H9 (cell line): ENCODE data around the gene VTI1B. TPM values are rescaled to one million over a fixed set of nuclear protein-coding genes. Genes with fewer than 3 reads are reported as not detected.

ENCODE experiments used
- DNase-seq: peaks from one replicate; pipeline ENCODE4 v3.0.0-alpha.2; 2017
- H2AFZ ChIP-seq: one replicate; pipeline ENCODE4 v1.6.1; 2013; ENCODE audit warnings: mild to moderate bottlenecking, low read length, control low read depth, moderate library complexity
- H2AK5ac ChIP-seq: 2 replicates; pipeline ENCODE4 v1.6.1; 2013; ENCODE audit warnings: low read length, control low read depth, mixed read lengths; ENCODE audit not compliant: insufficient read length
- H2BK120ac ChIP-seq: one replicate; pipeline ENCODE4 v1.6.1; 2013; ENCODE audit warnings: low read depth, mild to moderate bottlenecking, low read length, control low read depth, inconsistent platforms; ENCODE audit not compliant: poor library complexity, severe bottlenecking
- H2BK12ac ChIP-seq: 2 replicates; pipeline ENCODE4 v1.6.1; 2013; ENCODE audit warnings: low read length, control low read depth, mixed read lengths, low read depth; ENCODE audit not compliant: insufficient read length
- H2BK15ac ChIP-seq: 2 replicates; pipeline ENCODE4 v1.6.1; 2013; ENCODE audit warnings: low read depth, low read length, control low read depth
- H2BK20ac ChIP-seq: one replicate; pipeline ENCODE4 v1.6.1; 2013; ENCODE audit warnings: low read depth, mild to moderate bottlenecking, low read length, control low read depth, inconsistent platforms; ENCODE audit not compliant: poor library complexity, severe bottlenecking
- H2BK5ac ChIP-seq: 2 replicates; pipeline ENCODE4 v1.6.1; 2013; ENCODE audit warnings: low read length, control low read depth, mixed read lengths; ENCODE audit not compliant: insufficient read length
- H3K14ac ChIP-seq: 2 replicates; pipeline ENCODE4 v1.6.1; 2013; ENCODE audit warnings: low read length, control low read depth; ENCODE audit not compliant: insufficient read depth
- H3K18ac ChIP-seq: 2 replicates; pipeline ENCODE4 v1.6.1; 2013; ENCODE audit warnings: low read depth, mild to moderate bottlenecking, mixed read lengths, low read length, control low read depth; ENCODE audit not compliant: insufficient read length
- H3K23ac ChIP-seq: 2 replicates; pipeline ENCODE4 v1.6.1; 2013; ENCODE audit warnings: low read length, control low read depth, mixed read lengths, low read depth; ENCODE audit not compliant: insufficient read length
- H3K23me2 ChIP-seq: 2 replicates; pipeline ENCODE4 v1.6.1; 2013; ENCODE audit warnings: low read depth, mild to moderate bottlenecking, mixed read lengths, low read length, control low read depth; ENCODE audit not compliant: insufficient read length, poor library complexity, severe bottlenecking
- H3K27ac ChIP-seq: 2 replicates; pipeline ENCODE4 v1.5.1; 2013; ENCODE audit warnings: low read length, control low read depth, mixed read lengths, low read depth; ENCODE audit not compliant: insufficient read length
- H3K27me3 ChIP-seq: 2 replicates; pipeline ENCODE4 v1.6.1; 2013; ENCODE audit warnings: low read length, control low read depth, inconsistent platforms; ENCODE audit not compliant: insufficient read depth
- H3K4ac ChIP-seq: 2 replicates; pipeline ENCODE4 v1.6.1; 2013; ENCODE audit warnings: low read depth, mild to moderate bottlenecking, control low read depth, inconsistent platforms, low read length, moderate library complexity
- H3K4me1 ChIP-seq: 2 replicates; pipeline ENCODE4 v1.6.1; 2013; ENCODE audit warnings: low read length, control low read depth, inconsistent platforms; ENCODE audit not compliant: insufficient read depth
- H3K4me2 ChIP-seq: 2 replicates; pipeline ENCODE4 v1.6.1; 2013; ENCODE audit warnings: low read length, control low read depth, mixed read lengths; ENCODE audit not compliant: insufficient read length, insufficient read depth
- H3K56ac ChIP-seq: 2 replicates; pipeline ENCODE4 v1.6.1; 2013; ENCODE audit warnings: low read depth, mild to moderate bottlenecking, mixed read lengths, low read length, control low read depth; ENCODE audit not compliant: insufficient read length
- H3K79me1 ChIP-seq: 2 replicates; pipeline ENCODE4 v1.6.1; 2013; ENCODE audit warnings: low read depth, mild to moderate bottlenecking, moderate library complexity, low read length, control low read depth, inconsistent platforms; ENCODE audit not compliant: insufficient read depth, poor library complexity, severe bottlenecking
- H3K79me2 ChIP-seq: 2 replicates; pipeline ENCODE4 v1.6.1; 2013; ENCODE audit warnings: low read length, control low read depth, inconsistent platforms; ENCODE audit not compliant: insufficient read depth
- H3K9ac ChIP-seq: 2 replicates; pipeline ENCODE4 v1.6.1; 2013; ENCODE audit warnings: low read length, control low read depth, mixed read lengths; ENCODE audit not compliant: insufficient read length; ENCODE audit errors: extremely low read depth
- H3K9me3 ChIP-seq: one replicate; pipeline ENCODE4 v1.6.1; 2013; ENCODE audit warnings: low read depth, low read length, inconsistent platforms; ENCODE audit not compliant: control insufficient read depth
- H3T11ph ChIP-seq: one replicate; pipeline ENCODE4 v1.6.1; 2013; ENCODE audit warnings: mild to moderate bottlenecking, low read length, control low read depth, inconsistent platforms
- H4K20me1 ChIP-seq: one replicate; pipeline ENCODE4 v1.6.1; 2013; ENCODE audit not compliant: control insufficient read depth, insufficient read length, insufficient read depth
- H4K5ac ChIP-seq: 2 replicates; pipeline ENCODE4 v1.6.1; 2013; ENCODE audit warnings: low read depth, mild to moderate bottlenecking, mixed read lengths, low read length, control low read depth; ENCODE audit not compliant: insufficient read length
- H4K8ac ChIP-seq: replicated peaks from 2 replicates; pipeline ENCODE4 v1.6.1; 2013; ENCODE audit warnings: low read length, control low read depth, mixed read lengths, low read depth; ENCODE audit not compliant: insufficient read length
- H4K91ac ChIP-seq: 2 replicates; pipeline ENCODE4 v1.6.1; 2013; ENCODE audit warnings: low read depth, mild to moderate bottlenecking, moderate library complexity, mixed read lengths, low read length, control low read depth; ENCODE audit not compliant: insufficient read length
- H3K27ac Mint-ChIP-seq, 3 experiments: 2 replicates in 2 of 3; 3 replicates in 1 of 3; pipeline ENCODE4 v1.8.0; 2020 to 2021; ENCODE audit warnings: mixed read lengths in 3 of 3, mild to moderate bottlenecking in 1 of 3, moderate library complexity in 1 of 3
- H3K27me3 Mint-ChIP-seq: 2 replicates; pipeline ENCODE4 v1.8.0; 2021; ENCODE audit warnings: low read depth, mild to moderate bottlenecking, moderate library complexity, mixed read lengths
- H3K36me3 Mint-ChIP-seq, 3 experiments: 2 replicates in 2 of 3; 3 replicates in 1 of 3; pipeline ENCODE4 v1.8.0; 2020 to 2021; ENCODE audit warnings: low read depth in 3 of 3, mixed read lengths in 3 of 3; ENCODE audit not compliant: insufficient read depth in 1 of 3
- H3K4me1 Mint-ChIP-seq, 2 experiments: 2 replicates each; pipeline ENCODE4 v1.8.0; 2020; ENCODE audit warnings: mixed read lengths in 2 of 2
- H3K4me3 Mint-ChIP-seq, 2 experiments: 2 replicates in 1 of 2; 3 replicates in 1 of 2; pipeline ENCODE4 v1.8.0; 2020 to 2021; ENCODE audit warnings: mild to moderate bottlenecking in 2 of 2, mixed read lengths in 2 of 2, moderate library complexity in 1 of 2
- H3K9me3 Mint-ChIP-seq, 2 experiments: 2 replicates in 1 of 2; 3 replicates in 1 of 2; pipeline ENCODE4 v1.8.0; 2020; ENCODE audit warnings: mild to moderate bottlenecking in 2 of 2, mixed read lengths in 2 of 2, moderate library complexity in 1 of 2
- WGBS: extraction: QIAGEN DNeasy Blood & Tissue Kit; methylation state at CpG from one replicate; pipeline ENCODE4 v1.1.7; 2013; ENCODE audit warnings: missing lambda C conversion rate, low lambda C conversion rate, mixed read lengths; ENCODE audit not compliant: insufficient read length; ENCODE audit errors: extremely low coverage; 5-methylcytosine and 5-hydroxymethylcytosine counted together
- total RNA-seq: library from RNA; stranded (reverse); gene quantifications from 2 replicates; pipeline ENCODE4 v1.2.1, GENCODE V29; 2021
- TF ChIP-seq, protein P1 (sequence below): fragments of 200-600 bp; sonication (generic); conservative IDR thresholded peaks from 3 replicates; pipeline ENCODE4 v1.8.0; 2021; ENCODE audit warnings: antibody characterized with exemption, mild to moderate bottlenecking

Gene VTI1B
- total RNA-seq, 1 experiment from 2014 or later, result 118 TPM

GRCh38 chr14:67645414-67645813 is 29.0 kb downstream of the VTI1B start:
- Histone ChIP-seq H3K23me2 (no peaks in the 10 kb centered on the region), H2AFZ (no peak overlapping the region), H4K5ac (no peak overlapping the region), H3K4ac (no peak overlapping the region), H3K9me3 (no peaks in the 10 kb centered on the region), H3K27ac (no peak overlapping the region), H2BK20ac (no peak overlapping the region), H4K91ac (no peak overlapping the region), H3K56ac (no peak overlapping the region), H2AK5ac (no peak overlapping the region), H4K8ac (no peak overlapping the region), H3K79me1 (no peaks in the 10 kb centered on the region), H2BK5ac (no peak overlapping the region), H2BK15ac (no peak overlapping the region), H4K20me1 (no peaks in the 10 kb centered on the region), H2BK120ac (no peak overlapping the region), H3K4me2 (no peak overlapping the region), H3K9ac (no peak overlapping the region), H3T11ph (no peak overlapping the region), H3K23ac (no peak overlapping the region), H3K14ac (no peak overlapping the region), H3K18ac (no peak overlapping the region), H2BK12ac (no peak overlapping the region), H3K4me1 (no peaks in the 10 kb centered on the region), H3K27me3 (no peaks in the 10 kb centered on the region), H3K79me2 (no peaks in the 10 kb centered on the region)
- no peaks in the 10 kb centered on the region for H3K27me3 Mint-ChIP-seq
- no peaks in the 10 kb centered on the region for H3K4me1 Mint-ChIP-seq
- TF ChIP-seq, protein P1, sequence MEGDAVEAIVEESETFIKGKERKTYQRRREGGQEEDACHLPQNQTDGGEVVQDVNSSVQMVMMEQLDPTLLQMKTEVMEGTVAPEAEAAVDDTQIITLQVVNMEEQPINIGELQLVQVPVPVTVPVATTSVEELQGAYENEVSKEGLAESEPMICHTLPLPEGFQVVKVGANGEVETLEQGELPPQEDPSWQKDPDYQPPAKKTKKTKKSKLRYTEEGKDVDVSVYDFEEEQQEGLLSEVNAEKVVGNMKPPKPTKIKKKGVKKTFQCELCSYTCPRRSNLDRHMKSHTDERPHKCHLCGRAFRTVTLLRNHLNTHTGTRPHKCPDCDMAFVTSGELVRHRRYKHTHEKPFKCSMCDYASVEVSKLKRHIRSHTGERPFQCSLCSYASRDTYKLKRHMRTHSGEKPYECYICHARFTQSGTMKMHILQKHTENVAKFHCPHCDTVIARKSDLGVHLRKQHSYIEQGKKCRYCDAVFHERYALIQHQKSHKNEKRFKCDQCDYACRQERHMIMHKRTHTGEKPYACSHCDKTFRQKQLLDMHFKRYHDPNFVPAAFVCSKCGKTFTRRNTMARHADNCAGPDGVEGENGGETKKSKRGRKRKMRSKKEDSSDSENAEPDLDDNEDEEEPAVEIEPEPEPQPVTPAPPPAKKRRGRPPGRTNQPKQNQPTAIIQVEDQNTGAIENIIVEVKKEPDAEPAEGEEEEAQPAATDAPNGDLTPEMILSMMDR, result no peak
- no peak for DNase-seq
- no peaks in the 10 kb centered on the region for H3K9me3 Mint-ChIP-seq
- H3K27ac Mint-ChIP-seq, result no peak overlapping the region
- no peak overlapping the region for H3K4me3 Mint-ChIP-seq
- H3K36me3 Mint-ChIP-seq, result peaks cover 8 to 51% (median 42%) of the 10 kb centered on the region in 3 experiments; a peak in 6 of 7 replicates
- WGBS, result no CpG with 5 or more reads among the region's 5 CpGs
